HG03439 (cell line): ENCODE data around the gene RPS25.
"Not testable (repeated sequence)": the region's sequence is repeated elsewhere in the genome, so short reads cannot be mapped to it uniquely, and the experiment has no call there.

Source experiments
- ATAC-seq: cut with Tn5 transposase; IDR thresholded peaks from one replicate; pipeline ENCODE4 v1.9.1; 2021; ENCODE audit warnings: mild to moderate bottlenecking, moderate library complexity; ENCODE audit not compliant: unreplicated experiment

RPS25 gene

GRCh38 chr11:118975771-118976709 lies 42.1 kb downstream of the RPS25 start:
- ATAC-seq: no peak

GRCh38 chr11:118973985-118974384 lies 44.2 kb downstream of the RPS25 start:
- no peak for ATAC-seq

- ATAC-seq: no peak
Measured at GRCh38 chr11:118971646-118972045, 46.5 kb downstream of the RPS25 start, which contains the start of gene FOXR1. FOXR1 (plus strand) TSS chr11:118971761; CDS start chr11:118971932, 171 bp downstream.

GRCh38 chr11:118969508-118969907 lies 48.6 kb downstream of the RPS25 start:
- not testable (repeated sequence) for ATAC-seq
